Fibroblast of lung (primary cell): ENCODE measurements around the gene ZNF688.

Source experiments
- CTCF ChIP-seq, 2 donors: IDR thresholded peaks in 1 of 2; conservative IDR thresholded peaks in 1 of 2; 1 replicate in 1 of 2; 2 replicates in 1 of 2; pipeline ENCODE4 v1.5.1; 2011 to 2012; ENCODE audit warnings: low read length in 2 of 2, control low read depth in 1 of 2, inconsistent platforms in 1 of 2, low read depth in 1 of 2, mild to moderate bottlenecking in 1 of 2
- EZH2 ChIP-seq: IDR thresholded peaks from 2 replicates; pipeline ENCODE4 v1.5.1; 2012; ENCODE audit warnings: low read length, control low read depth, mild to moderate bottlenecking; ENCODE audit errors: missing control alignments

DNA sequence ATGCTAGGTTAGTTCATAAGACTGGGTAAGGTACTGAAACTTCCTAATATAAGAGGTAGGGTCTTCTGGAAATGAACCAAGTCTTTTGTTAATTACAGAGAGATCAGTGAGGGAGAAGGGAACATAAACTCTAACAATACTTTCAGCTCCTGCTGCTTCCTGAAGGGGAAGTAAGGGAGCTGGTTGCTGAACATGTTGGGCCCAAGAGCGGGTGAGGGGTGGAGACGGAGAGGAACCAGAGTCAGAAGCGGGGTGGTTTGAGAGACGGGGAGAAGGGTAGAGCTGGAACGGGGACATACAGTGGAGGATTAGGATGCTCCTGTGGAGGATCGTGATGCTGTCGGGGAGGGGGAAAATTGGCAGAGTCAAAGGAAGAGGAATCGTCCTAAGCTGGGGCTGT, 25.4 kb downstream of the ZNF688 start:
- TF ChIP-seq CTCF (conservative IDR thresholded peaks at IDR 0.05 in 1 of 2, IDR thresholded peaks at IDR 0.05 in 1 of 2; ENCODE audit: low read depth in 1 of 2, low read length in 2 of 2) (no peak), EZH2 (no peak)
